ENCODE data around the gene ATP8A2. TPM values are rescaled to one million over a fixed set of nuclear protein-coding genes. Genes with fewer than 3 reads are reported as not detected.

Gene ATP8A2
- total RNA-seq, 1 experiment from 2014 or later: 5.2 TPM

GRCh38 chr13:25904830-25905229, 533.1 kb downstream of the ATP8A2 start:
- Mint-ChIP-seq H3K9me3 (peaks cover 13% of the 10 kb centered on the region), H3K27me3 (ENCODE audit: low read depth) (peaks cover 27% of the 10 kb centered on the region), H3K36me3 (peaks cover 6% of the 10 kb centered on the region), H3K27ac (no peak overlapping the region), H3K4me3 (no peak overlapping the region), H3K4me1 (peaks cover 23% of the 10 kb centered on the region)
- TF ChIP-seq SP1 (CRISPR knock-in tag; conservative IDR thresholded peaks at IDR 0.05) (no peak), CREB1 (CRISPR knock-in tag; IDR thresholded peaks at IDR 0.05) (no peak), FOXK1 (CRISPR knock-in tag; IDR thresholded peaks at IDR 0.05) (no peak), JUN (CRISPR knock-in tag; IDR thresholded peaks at IDR 0.05) (no peak), OVOL2 (CRISPR knock-in tag; IDR thresholded peaks at IDR 0.05; ENCODE audit: borderline replicate concordance) (no peak), ZNF425 (CRISPR knock-in tag; conservative IDR thresholded peaks at IDR 0.05) (no peak), ZNF138 (CRISPR knock-in tag; conservative IDR thresholded peaks at IDR 0.05) (no peak), ARID4B (CRISPR knock-in tag; IDR thresholded peaks at IDR 0.05; ENCODE audit: borderline replicate concordance) (no peak), KAT7 (CRISPR knock-in tag; IDR thresholded peaks at IDR 0.05; ENCODE audit: borderline replicate concordance) (no peak), ZNF232 (CRISPR knock-in tag; IDR thresholded peaks at IDR 0.05) (no peak), ZBTB43 (CRISPR knock-in tag; IDR thresholded peaks at IDR 0.05) (no peak), IRF2 (CRISPR knock-in tag; IDR thresholded peaks at IDR 0.05; ENCODE audit: borderline replicate concordance, low read depth) (no peak), ATF2 (CRISPR knock-in tag; IDR thresholded peaks at IDR 0.05; ENCODE audit: borderline replicate concordance, low read depth) (no peak), ZMAT4 (CRISPR knock-in tag; IDR thresholded peaks at IDR 0.05) (no peak)
- ChIA-PET CTCF (no interaction called here), POLR2A (no interaction called here)
- DNase-seq (ENCODE audit: low spot score) (no peak), ATAC-seq (no peak)

GRCh38 chr13:25905611-25906010, 533.8 kb downstream of the ATP8A2 start:
- H3K27ac Mint-ChIP-seq: no peak overlapping the region
- peaks cover 5% of the 10 kb centered on the region for H3K9me3 Mint-ChIP-seq
- TF ChIP-seq ETV6 (CRISPR knock-in tag; IDR thresholded peaks at IDR 0.05) (no peak), FOXP4 (CRISPR knock-in tag; IDR thresholded peaks at IDR 0.05) (no peak), HMGXB4 (CRISPR knock-in tag; IDR thresholded peaks at IDR 0.05) (no peak), ZBTB43 (CRISPR knock-in tag; IDR thresholded peaks at IDR 0.05) (no peak), RELA (CRISPR knock-in tag; IDR thresholded peaks at IDR 0.05; ENCODE audit: borderline replicate concordance) (no peak), CREM (CRISPR knock-in tag; IDR thresholded peaks at IDR 0.05) (no peak), USF1 (CRISPR knock-in tag; IDR thresholded peaks at IDR 0.05) (no peak), SP1 (CRISPR knock-in tag; conservative IDR thresholded peaks at IDR 0.05) (no peak)
- CTCF ChIA-PET: no interaction called here
- H3K36me3 Mint-ChIP-seq: no peaks in the 10 kb centered on the region
- no peak for DNase-seq (ENCODE audit: low spot score)
- H3K27me3 Mint-ChIP-seq (ENCODE audit: low read depth): peaks cover 30% of the 10 kb centered on the region
- H3K4me3 Mint-ChIP-seq: no peak overlapping the region
- POLR2A ChIA-PET: no interaction called here
- peaks cover 30% of the 10 kb centered on the region for H3K4me1 Mint-ChIP-seq
- ATAC-seq: no peak

Measured in WTC11 (cell line).